A673 (cell line): ENCODE measurements around the gene HIBCH. TPM values are rescaled to one million over a fixed set of nuclear protein-coding genes. Genes with fewer than 3 reads are reported as not detected.

Experiments
- BruUV-seq: library from RNA; stranded (reverse); fragments of 400-500 nt; replicated peaks from 2 replicates; lab custom pipeline; 2021; lab: Mats Ljungman, UMichigan
- CTCF ChIA-PET: fragments of 300-600 bp; sonication (Branson Sonifier 250); formaldehyde crosslinking; loops from one replicate; lab custom pipeline; 2022; ENCODE audit warnings: antibody characterized with exemption; lab: Charles Lee
- POLR2A ChIA-PET: fragments of 300-600 bp; sonication (Branson Sonifier 250); formaldehyde crosslinking; loops from one replicate; lab custom pipeline; 2022; ENCODE audit warnings: antibody characterized with exemption; ENCODE audit not compliant: low non-redundant PET; lab: Charles Lee
- DNase-seq: peaks from one replicate; pipeline ENCODE4 v3.0.0-alpha.2; 2015; ENCODE audit warnings: low spot score
- H3K27ac ChIP-seq: fragments of 200-600 bp; sonication (generic); 2 replicates; pipeline ENCODE4 v1.5.1; 2016; ENCODE audit warnings: mixed run types, low read depth, mild to moderate bottlenecking, mixed read lengths, antibody characterized with exemption, low read length; ENCODE audit not compliant: poor library complexity, severe bottlenecking
- H3K27me3 ChIP-seq: fragments of 200-600 bp; sonication (generic); replicated peaks from 2 replicates; pipeline ENCODE4 v1.6.1; 2017; ENCODE audit warnings: mixed run types, low read depth, mild to moderate bottlenecking, mixed read lengths, antibody characterized with exemption, low read length; ENCODE audit not compliant: insufficient read depth, poor library complexity
- H3K36me3 ChIP-seq: fragments of 200-600 bp; sonication (generic); 2 replicates; pipeline ENCODE4 v1.6.1; 2016; ENCODE audit warnings: mixed run types, mild to moderate bottlenecking, mixed read lengths, antibody characterized with exemption, low read length; ENCODE audit not compliant: insufficient read depth, poor library complexity, severe bottlenecking
- H3K4me1 ChIP-seq: fragments of 200-600 bp; sonication (generic); 2 replicates; pipeline ENCODE4 v1.6.1; 2017; ENCODE audit warnings: mixed run types, mild to moderate bottlenecking, mixed read lengths, antibody characterized with exemption, low read length; ENCODE audit not compliant: insufficient read depth, poor library complexity, severe bottlenecking
- H3K4me3 ChIP-seq: fragments of 200-600 bp; sonication (generic); 2 replicates; pipeline ENCODE4 v1.5.1; 2016; ENCODE audit warnings: low read depth, mixed run types, mild to moderate bottlenecking, mixed read lengths, low read length; ENCODE audit not compliant: poor library complexity, severe bottlenecking
- H3K9me3 ChIP-seq: fragments of 200-600 bp; sonication (generic); 2 replicates; pipeline ENCODE4 v1.6.1; 2016; ENCODE audit warnings: mixed run types, low read depth, mild to moderate bottlenecking, mixed read lengths, antibody characterized with exemption, low read length; ENCODE audit not compliant: poor library complexity, severe bottlenecking
- EZH2 ChIP-seq: fragments of 200-600 bp; sonication (generic); IDR thresholded peaks from 2 replicates; pipeline ENCODE4 v1.6.1; 2017; ENCODE audit warnings: borderline replicate concordance, low read depth, mild to moderate bottlenecking, mixed read lengths, antibody characterized with exemption, low read length; ENCODE audit not compliant: poor library complexity, severe bottlenecking
- intact Hi-C: fragments of 100-400 bp; cut with micrococcal nuclease; formaldehyde crosslinking; loops from one replicate; pipeline ENCODE4 v1.10.0; 2022; ENCODE audit not compliant: unreplicated experiment
- total RNA-seq: library from RNA; stranded (reverse); gene quantifications from 2 replicates; pipeline ENCODE4 v1.2.3, GENCODE V29; 2021
- TF ChIP-seq, protein P1 (sequence below): fragments of 300-800, 200-600 bp; sonication (generic); conservative IDR thresholded peaks from 2 replicates; pipeline ENCODE4 v1.5.1; 2017; ENCODE audit warnings: low read depth, mild to moderate bottlenecking, antibody characterized with exemption, low read length, moderate library complexity, mixed read lengths

The HIBCH gene
- total RNA-seq, 1 experiment from 2014 or later = 43.3 TPM

GRCh38 chr2:190277234-190278112 lies 42.2 kb downstream of the HIBCH start:
- H3K4me1 ChIP-seq = no peaks in the 10 kb centered on the region
- no peak overlapping the region for H3K27ac ChIP-seq
- no peaks in the 10 kb centered on the region for H3K9me3 ChIP-seq
- CTCF ChIA-PET = interaction anchor here (1.4 kb wide), 1 partner anchor 189 kb away, joined by 3 read pairs; no protein-coding TSS in a partner anchor
- POLR2A ChIA-PET = no interaction called here
- peak; percentile 61 for DNase-seq
- intact Hi-C loops = loop anchor here (2.0 kb wide), 1 partner anchor 189 kb away; no protein-coding TSS in a partner anchor
- no TSS peak for BruUV-seq
- no peak for TF ChIP-seq EZH2
- TF ChIP-seq, protein P1, sequence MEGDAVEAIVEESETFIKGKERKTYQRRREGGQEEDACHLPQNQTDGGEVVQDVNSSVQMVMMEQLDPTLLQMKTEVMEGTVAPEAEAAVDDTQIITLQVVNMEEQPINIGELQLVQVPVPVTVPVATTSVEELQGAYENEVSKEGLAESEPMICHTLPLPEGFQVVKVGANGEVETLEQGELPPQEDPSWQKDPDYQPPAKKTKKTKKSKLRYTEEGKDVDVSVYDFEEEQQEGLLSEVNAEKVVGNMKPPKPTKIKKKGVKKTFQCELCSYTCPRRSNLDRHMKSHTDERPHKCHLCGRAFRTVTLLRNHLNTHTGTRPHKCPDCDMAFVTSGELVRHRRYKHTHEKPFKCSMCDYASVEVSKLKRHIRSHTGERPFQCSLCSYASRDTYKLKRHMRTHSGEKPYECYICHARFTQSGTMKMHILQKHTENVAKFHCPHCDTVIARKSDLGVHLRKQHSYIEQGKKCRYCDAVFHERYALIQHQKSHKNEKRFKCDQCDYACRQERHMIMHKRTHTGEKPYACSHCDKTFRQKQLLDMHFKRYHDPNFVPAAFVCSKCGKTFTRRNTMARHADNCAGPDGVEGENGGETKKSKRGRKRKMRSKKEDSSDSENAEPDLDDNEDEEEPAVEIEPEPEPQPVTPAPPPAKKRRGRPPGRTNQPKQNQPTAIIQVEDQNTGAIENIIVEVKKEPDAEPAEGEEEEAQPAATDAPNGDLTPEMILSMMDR = peak; percentile 70
- H3K27me3 ChIP-seq = no peaks in the 10 kb centered on the region
- H3K36me3 ChIP-seq = no peaks in the 10 kb centered on the region
- H3K4me3 ChIP-seq = no peak overlapping the region

GRCh38 chr2:190272457-190272842 lies 47.2 kb downstream of the HIBCH start:
- POLR2A ChIA-PET = no interaction called here
- DNase-seq = no peak
- Histone ChIP-seq H3K9me3 (no peaks in the 10 kb centered on the region), H3K27me3 (no peaks in the 10 kb centered on the region), H3K27ac (no peak overlapping the region), H3K4me3 (no peak overlapping the region), H3K4me1 (no peaks in the 10 kb centered on the region), H3K36me3 (no peaks in the 10 kb centered on the region)
- BruUV-seq = no TSS peak
- CTCF ChIA-PET = no interaction called here
- TF ChIP-seq EZH2 = no peak
- TF ChIP-seq, protein P1 = no peak
- intact Hi-C loops = no loop called here

- BruUV-seq = no TSS peak
These were observed 47.7 kb downstream of the HIBCH start for GRCh38 chr2:190271783-190272456.

More at GRCh38 chr2:190271783-190272456, 47.7 kb downstream of the HIBCH start:
- H3K27me3 ChIP-seq = no peaks in the 10 kb centered on the region
- no peaks in the 10 kb centered on the region for H3K4me1 ChIP-seq
- DNase-seq = no peak
- H3K27ac ChIP-seq = no peak overlapping the region
- no peaks in the 10 kb centered on the region for H3K36me3 ChIP-seq
- intact Hi-C loops = no loop called here
- ChIA-PET CTCF (no interaction called here), POLR2A (no interaction called here)
- no peaks in the 10 kb centered on the region for H3K9me3 ChIP-seq
- no peak overlapping the region for H3K4me3 ChIP-seq
- TF ChIP-seq EZH2 = no peak
- TF ChIP-seq, protein P1 = no peak
